Measurements from ENCODE around the gene EPHA8.

The EPHA8 gene

DNA sequence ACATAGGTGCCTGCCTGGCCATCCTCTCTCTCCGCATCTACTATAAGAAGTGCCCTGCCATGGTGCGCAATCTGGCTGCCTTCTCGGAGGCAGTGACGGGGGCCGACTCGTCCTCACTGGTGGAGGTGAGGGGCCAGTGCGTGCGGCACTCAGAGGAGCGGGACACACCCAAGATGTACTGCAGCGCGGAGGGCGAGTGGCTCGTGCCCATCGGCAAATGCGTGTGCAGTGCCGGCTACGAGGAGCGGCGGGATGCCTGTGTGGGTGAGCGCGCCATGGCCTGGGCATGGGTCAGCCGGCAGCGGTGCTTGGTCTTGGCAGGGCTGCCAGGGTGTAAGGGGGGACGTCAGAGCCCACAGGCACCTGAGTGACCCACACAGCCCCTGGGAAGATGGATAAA, 13.3 kb downstream of the EPHA8 start:
- Histone ChIP-seq H3K36me3 (ENCODE audit: control insufficient read depth, insufficient read depth, low read length) (no peaks in the 10 kb centered on the region), H3K27me3 (replicated peaks; ENCODE audit: control insufficient read depth, insufficient read depth, low read length, poor library complexity, severe bottlenecking) (no peaks in the 10 kb centered on the region), H3K27ac (ENCODE audit: insufficient read depth, low read length, poor library complexity, severe bottlenecking) (no peak overlapping the region), H3K4me3 (ENCODE audit: insufficient read depth, low read depth, low read length, poor library complexity, severe bottlenecking) (no peak overlapping the region), H3K9me3 (ENCODE audit: control insufficient read depth, low read length) (no peaks in the 10 kb centered on the region), H3K4me1 (ENCODE audit: control insufficient read depth, insufficient read depth, low read length, poor library complexity, severe bottlenecking) (no peaks in the 10 kb centered on the region)
- DNase-seq = no peak

DNA sequence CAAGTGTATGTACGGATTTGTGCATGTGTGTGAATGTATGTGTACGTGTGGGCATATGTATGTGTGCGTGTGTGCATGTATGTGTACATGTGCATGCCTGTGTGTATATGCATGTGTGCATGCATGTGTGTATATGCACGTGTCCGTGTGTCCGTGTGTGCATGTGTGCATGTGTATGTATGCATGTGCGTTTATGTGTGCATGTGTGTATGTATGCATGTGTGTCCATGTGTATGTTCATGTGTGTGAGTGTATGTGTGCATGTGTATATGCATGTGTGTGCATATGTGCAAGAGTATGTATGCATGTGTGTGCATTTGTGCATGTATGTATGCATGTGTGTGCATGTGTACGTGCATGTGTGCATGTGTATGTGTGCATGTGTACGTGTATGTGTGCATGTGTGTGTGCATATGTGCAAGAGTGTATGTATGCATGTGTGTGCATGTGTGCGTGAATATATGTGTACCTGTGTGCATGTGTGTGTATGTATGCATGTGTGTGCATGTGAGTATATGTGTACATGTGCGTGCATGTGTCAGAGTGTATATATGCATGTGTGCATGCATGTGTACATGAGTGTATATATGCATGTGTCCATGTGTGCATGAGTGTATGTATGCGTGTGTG, 15.6 kb downstream of the EPHA8 start:
- no peaks in the 10 kb centered on the region for H3K4me1 ChIP-seq (ENCODE audit: control insufficient read depth, insufficient read depth, low read length, poor library complexity, severe bottlenecking)
- no peaks in the 10 kb centered on the region for H3K9me3 ChIP-seq (ENCODE audit: control insufficient read depth, low read length)
- no peaks in the 10 kb centered on the region for H3K36me3 ChIP-seq (ENCODE audit: control insufficient read depth, insufficient read depth, low read length)
- H3K27ac ChIP-seq (ENCODE audit: insufficient read depth, low read length, poor library complexity, severe bottlenecking) = no peak overlapping the region
- H3K4me3 ChIP-seq (ENCODE audit: insufficient read depth, low read depth, low read length, poor library complexity, severe bottlenecking) = no peak overlapping the region
- DNase-seq = no peak
- no peaks in the 10 kb centered on the region for H3K27me3 ChIP-seq (replicated peaks; ENCODE audit: control insufficient read depth, insufficient read depth, low read length, poor library complexity, severe bottlenecking)

GRCh38 chr1:22579541-22580155, 16.4 kb downstream of the EPHA8 start:
- DNase-seq = no peak
- no peaks in the 10 kb centered on the region for H3K27me3 ChIP-seq (replicated peaks; ENCODE audit: control insufficient read depth, insufficient read depth, low read length, poor library complexity, severe bottlenecking)

GRCh38 chr1:22582661-22583635, 19.7 kb downstream of the EPHA8 start:
- H3K27ac ChIP-seq (ENCODE audit: insufficient read depth, low read length, poor library complexity, severe bottlenecking) = no peak overlapping the region
- no peak overlapping the region for H3K4me3 ChIP-seq (ENCODE audit: insufficient read depth, low read depth, low read length, poor library complexity, severe bottlenecking)
- no peaks in the 10 kb centered on the region for H3K4me1 ChIP-seq (ENCODE audit: control insufficient read depth, insufficient read depth, low read length, poor library complexity, severe bottlenecking)
- DNase-seq = no peak
- H3K27me3 ChIP-seq (replicated peaks; ENCODE audit: control insufficient read depth, insufficient read depth, low read length, poor library complexity, severe bottlenecking) = no peaks in the 10 kb centered on the region
- no peaks in the 10 kb centered on the region for H3K9me3 ChIP-seq (ENCODE audit: control insufficient read depth, low read length)
- H3K36me3 ChIP-seq (ENCODE audit: control insufficient read depth, insufficient read depth, low read length) = no peaks in the 10 kb centered on the region

More at GRCh38 chr1:22579541-22580155, 16.4 kb downstream of the EPHA8 start:
- no peaks in the 10 kb centered on the region for H3K9me3 ChIP-seq (ENCODE audit: control insufficient read depth, low read length)
- no peak overlapping the region for H3K27ac ChIP-seq (ENCODE audit: insufficient read depth, low read length, poor library complexity, severe bottlenecking)
- H3K4me1 ChIP-seq (ENCODE audit: control insufficient read depth, insufficient read depth, low read length, poor library complexity, severe bottlenecking) = no peaks in the 10 kb centered on the region
- H3K36me3 ChIP-seq (ENCODE audit: control insufficient read depth, insufficient read depth, low read length) = no peaks in the 10 kb centered on the region
- H3K4me3 ChIP-seq (ENCODE audit: insufficient read depth, low read depth, low read length, poor library complexity, severe bottlenecking) = no peak overlapping the region

- DNase-seq = no peak
- Histone ChIP-seq H3K4me3 (ENCODE audit: insufficient read depth, low read depth, low read length, poor library complexity, severe bottlenecking) (no peak overlapping the region), H3K27ac (ENCODE audit: insufficient read depth, low read length, poor library complexity, severe bottlenecking) (no peak overlapping the region), H3K36me3 (ENCODE audit: control insufficient read depth, insufficient read depth, low read length) (no peaks in the 10 kb centered on the region), H3K4me1 (ENCODE audit: control insufficient read depth, insufficient read depth, low read length, poor library complexity, severe bottlenecking) (no peaks in the 10 kb centered on the region), H3K27me3 (replicated peaks; ENCODE audit: control insufficient read depth, insufficient read depth, low read length, poor library complexity, severe bottlenecking) (peaks cover 3% of the 10 kb centered on the region), H3K9me3 (ENCODE audit: control insufficient read depth, low read length) (no peaks in the 10 kb centered on the region)
Measured at GRCh38 chr1:22584001-22584562, 20.8 kb downstream of the EPHA8 start.

GRCh38 chr1:22584970-22585369, 21.7 kb downstream of the EPHA8 start:
- no peaks in the 10 kb centered on the region for H3K36me3 ChIP-seq (ENCODE audit: control insufficient read depth, insufficient read depth, low read length)
- H3K9me3 ChIP-seq (ENCODE audit: control insufficient read depth, low read length) = no peaks in the 10 kb centered on the region
- peaks cover 4% of the 10 kb centered on the region for H3K27me3 ChIP-seq (replicated peaks; ENCODE audit: control insufficient read depth, insufficient read depth, low read length, poor library complexity, severe bottlenecking)
- DNase-seq = no peak
- H3K4me3 ChIP-seq (ENCODE audit: insufficient read depth, low read depth, low read length, poor library complexity, severe bottlenecking) = no peak overlapping the region
- no peaks in the 10 kb centered on the region for H3K4me1 ChIP-seq (ENCODE audit: control insufficient read depth, insufficient read depth, low read length, poor library complexity, severe bottlenecking)
- H3K27ac ChIP-seq (ENCODE audit: insufficient read depth, low read length, poor library complexity, severe bottlenecking) = no peak overlapping the region

DNA sequence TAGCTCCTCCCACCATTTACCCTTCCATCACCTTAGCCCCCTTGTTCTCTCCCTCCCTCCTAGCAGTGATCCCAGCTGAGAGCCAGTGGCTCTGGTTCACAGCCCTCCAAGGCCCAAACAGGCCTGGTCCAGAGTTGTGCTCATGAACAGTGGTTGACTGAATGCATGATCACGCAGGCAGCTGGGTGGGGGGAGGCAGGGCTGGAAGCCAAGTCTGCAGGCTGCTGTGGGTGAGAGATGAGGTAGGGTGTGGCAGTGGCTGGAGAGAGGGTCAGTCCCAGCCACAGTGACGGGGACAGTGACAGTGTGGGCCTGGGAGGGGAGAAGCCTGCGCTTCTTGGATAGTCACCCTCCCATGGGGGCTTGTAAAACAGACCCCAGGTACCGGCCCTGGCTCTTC, 22.2 kb downstream of the EPHA8 start:
- Histone ChIP-seq H3K27ac (ENCODE audit: insufficient read depth, low read length, poor library complexity, severe bottlenecking) (no peak overlapping the region), H3K4me3 (ENCODE audit: insufficient read depth, low read depth, low read length, poor library complexity, severe bottlenecking) (no peak overlapping the region), H3K27me3 (replicated peaks; ENCODE audit: control insufficient read depth, insufficient read depth, low read length, poor library complexity, severe bottlenecking) (peaks cover 4% of the 10 kb centered on the region), H3K9me3 (ENCODE audit: control insufficient read depth, low read length) (no peaks in the 10 kb centered on the region), H3K4me1 (ENCODE audit: control insufficient read depth, insufficient read depth, low read length, poor library complexity, severe bottlenecking) (no peaks in the 10 kb centered on the region), H3K36me3 (ENCODE audit: control insufficient read depth, insufficient read depth, low read length) (no peaks in the 10 kb centered on the region)
- DNase-seq = no peak

DNA sequence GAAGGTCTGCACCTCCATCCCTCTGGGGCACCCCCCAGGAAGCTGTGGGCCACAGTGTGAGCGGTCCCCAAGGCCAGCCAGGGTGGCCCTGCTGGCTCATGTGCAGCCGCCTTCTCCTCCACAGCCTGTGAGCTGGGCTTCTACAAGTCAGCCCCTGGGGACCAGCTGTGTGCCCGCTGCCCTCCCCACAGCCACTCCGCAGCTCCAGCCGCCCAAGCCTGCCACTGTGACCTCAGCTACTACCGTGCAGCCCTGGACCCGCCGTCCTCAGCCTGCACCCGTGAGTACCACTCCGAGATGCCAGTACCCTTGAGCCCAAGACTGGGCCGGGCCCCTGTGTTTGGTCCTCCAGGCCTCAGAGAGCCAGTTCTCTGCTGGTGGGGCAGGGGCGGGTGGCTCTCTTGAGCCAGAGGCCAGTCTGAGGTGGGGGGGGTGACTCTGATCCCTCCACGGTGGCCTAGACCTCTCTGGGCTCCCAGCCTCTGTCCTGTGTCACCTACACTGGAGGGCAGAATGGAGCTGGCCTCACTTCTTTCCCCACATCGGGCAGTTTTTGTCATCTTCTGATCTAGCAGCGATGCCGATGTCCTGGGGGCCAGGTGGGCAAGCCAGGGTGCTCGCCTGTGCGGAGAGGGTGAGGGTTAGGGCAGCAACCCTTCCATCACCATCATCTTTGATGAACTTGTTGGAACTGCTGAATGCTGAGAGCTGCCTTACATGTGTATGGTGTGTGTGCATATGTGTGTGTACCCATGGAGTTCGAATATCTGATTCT, 23.3 kb downstream of the EPHA8 start:
- Histone ChIP-seq H3K27me3 (replicated peaks; ENCODE audit: control insufficient read depth, insufficient read depth, low read length, poor library complexity, severe bottlenecking) (peaks cover 4% of the 10 kb centered on the region), H3K4me3 (ENCODE audit: insufficient read depth, low read depth, low read length, poor library complexity, severe bottlenecking) (no peak overlapping the region), H3K27ac (ENCODE audit: insufficient read depth, low read length, poor library complexity, severe bottlenecking) (no peak overlapping the region), H3K36me3 (ENCODE audit: control insufficient read depth, insufficient read depth, low read length) (no peaks in the 10 kb centered on the region), H3K9me3 (ENCODE audit: control insufficient read depth, low read length) (no peaks in the 10 kb centered on the region), H3K4me1 (ENCODE audit: control insufficient read depth, insufficient read depth, low read length, poor library complexity, severe bottlenecking) (no peaks in the 10 kb centered on the region)
- DNase-seq = no peak

- no peak overlapping the region for H3K4me3 ChIP-seq (ENCODE audit: insufficient read depth, low read depth, low read length, poor library complexity, severe bottlenecking)
- DNase-seq = no peak
- no peaks in the 10 kb centered on the region for H3K4me1 ChIP-seq (ENCODE audit: control insufficient read depth, insufficient read depth, low read length, poor library complexity, severe bottlenecking)
- no peak overlapping the region for H3K27ac ChIP-seq (ENCODE audit: insufficient read depth, low read length, poor library complexity, severe bottlenecking)
- H3K36me3 ChIP-seq (ENCODE audit: control insufficient read depth, insufficient read depth, low read length) = no peaks in the 10 kb centered on the region
- H3K27me3 ChIP-seq (replicated peaks; ENCODE audit: control insufficient read depth, insufficient read depth, low read length, poor library complexity, severe bottlenecking) = peaks cover 4% of the 10 kb centered on the region
- no peaks in the 10 kb centered on the region for H3K9me3 ChIP-seq (ENCODE audit: control insufficient read depth, low read length)
Measured at GRCh38 chr1:22587247-22587646, 24.0 kb downstream of the EPHA8 start.

Data from effector memory CD4-positive, alpha-beta T cell (primary cell).